Iris pigment epithelial cell (primary cell): ENCODE measurements around the gene FKBP4.

ENCODE experiments used
- DNase-seq: peaks from one replicate; pipeline ENCODE4 v3.0.0-alpha.2; 2011; ENCODE audit warnings: low read depth

Gene FKBP4

DNA sequence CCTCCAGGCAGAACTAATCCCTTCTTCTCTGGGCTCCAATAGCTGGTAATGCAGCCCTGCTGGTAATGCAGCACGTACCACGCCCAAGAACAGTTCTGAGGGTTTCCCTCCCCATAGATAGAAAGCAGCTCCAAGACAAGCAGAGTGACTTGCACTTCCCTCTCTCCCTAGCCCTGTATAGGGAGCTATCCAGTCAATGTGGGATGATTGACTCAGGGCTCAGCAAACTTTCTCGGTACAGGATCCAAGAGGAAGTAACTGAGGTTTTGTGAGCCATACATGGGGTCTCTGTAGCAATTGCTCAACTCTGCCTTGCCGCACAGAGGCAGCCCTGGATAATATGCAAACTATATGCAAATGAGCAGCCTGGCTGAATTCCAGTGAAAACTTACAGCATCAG, 15.5 kb upstream of the FKBP4 start:
- DNase-seq, result no peak

DNA sequence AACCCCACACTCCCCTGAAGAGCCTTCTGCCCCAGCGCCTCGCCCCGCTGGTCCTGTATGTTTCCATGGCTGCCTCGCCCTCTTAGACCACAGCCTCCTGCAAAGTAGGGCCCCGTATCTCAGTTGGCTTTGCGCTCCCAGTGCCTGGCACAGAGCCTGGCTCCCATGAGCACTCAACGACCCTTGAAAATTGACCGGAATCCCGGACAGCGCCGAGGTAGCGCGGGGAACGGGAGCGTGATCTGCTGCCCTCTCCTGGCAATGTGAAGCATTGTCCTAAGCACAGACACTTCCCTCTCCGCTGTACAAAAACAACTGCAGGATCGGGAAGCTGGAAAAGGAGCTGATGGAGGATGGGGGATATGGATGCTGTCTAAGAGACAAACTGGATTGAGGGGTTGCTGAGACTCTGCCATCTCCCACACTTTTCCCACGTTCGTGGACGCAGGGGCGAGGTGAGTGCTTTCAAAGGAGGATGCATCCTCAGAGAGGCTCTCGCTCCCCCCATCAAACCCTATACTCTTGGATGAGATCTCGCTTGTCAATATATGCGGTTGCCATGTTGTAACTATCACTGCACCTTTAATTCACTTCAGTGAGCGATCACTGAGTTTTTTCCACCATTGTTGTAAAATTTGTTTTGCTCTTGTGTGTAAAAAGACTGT, 10.7 kb upstream of the FKBP4 start:
- DNase-seq, result peak; percentile 32

DNA sequence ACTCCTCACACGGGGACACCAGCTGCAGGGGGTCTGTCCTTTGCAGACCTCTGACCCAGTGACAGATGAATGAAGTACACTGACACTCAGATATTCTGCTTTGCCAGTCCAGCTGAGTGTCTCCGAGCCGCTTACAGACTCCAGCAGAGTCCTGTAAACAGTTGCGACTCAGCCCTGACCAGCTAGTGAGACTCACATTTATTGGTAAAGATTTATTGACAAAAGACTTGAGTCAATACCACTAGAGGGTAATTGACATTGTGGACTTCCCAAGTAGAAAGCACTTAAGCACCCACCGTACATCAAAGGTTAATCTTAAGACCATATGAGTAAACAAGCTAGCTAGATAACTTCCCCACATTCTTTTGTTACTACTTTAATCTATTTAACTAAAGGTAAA, 9.8 kb upstream of the FKBP4 start:
- no peak for DNase-seq

DNA sequence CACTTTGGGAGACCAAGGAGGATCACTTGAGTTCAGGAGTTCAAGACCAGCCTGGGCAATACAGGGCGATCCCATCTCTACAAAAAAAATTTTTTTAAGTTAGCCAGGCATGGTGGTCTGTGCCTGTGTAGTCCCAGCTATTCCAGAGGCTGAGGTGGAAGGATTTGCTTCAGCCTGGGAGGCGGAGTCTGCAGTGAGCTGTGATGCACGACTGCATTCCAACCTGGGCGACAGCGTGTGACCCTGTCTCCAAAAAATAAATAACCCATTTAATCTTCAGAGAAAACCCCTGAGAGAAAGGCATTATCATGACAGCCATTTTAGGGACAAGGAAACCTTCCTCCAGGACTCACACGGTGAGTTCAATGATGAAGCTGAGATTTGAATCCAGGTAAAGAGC, 3.7 kb upstream of the FKBP4 start:
- DNase-seq, result no peak

DNA sequence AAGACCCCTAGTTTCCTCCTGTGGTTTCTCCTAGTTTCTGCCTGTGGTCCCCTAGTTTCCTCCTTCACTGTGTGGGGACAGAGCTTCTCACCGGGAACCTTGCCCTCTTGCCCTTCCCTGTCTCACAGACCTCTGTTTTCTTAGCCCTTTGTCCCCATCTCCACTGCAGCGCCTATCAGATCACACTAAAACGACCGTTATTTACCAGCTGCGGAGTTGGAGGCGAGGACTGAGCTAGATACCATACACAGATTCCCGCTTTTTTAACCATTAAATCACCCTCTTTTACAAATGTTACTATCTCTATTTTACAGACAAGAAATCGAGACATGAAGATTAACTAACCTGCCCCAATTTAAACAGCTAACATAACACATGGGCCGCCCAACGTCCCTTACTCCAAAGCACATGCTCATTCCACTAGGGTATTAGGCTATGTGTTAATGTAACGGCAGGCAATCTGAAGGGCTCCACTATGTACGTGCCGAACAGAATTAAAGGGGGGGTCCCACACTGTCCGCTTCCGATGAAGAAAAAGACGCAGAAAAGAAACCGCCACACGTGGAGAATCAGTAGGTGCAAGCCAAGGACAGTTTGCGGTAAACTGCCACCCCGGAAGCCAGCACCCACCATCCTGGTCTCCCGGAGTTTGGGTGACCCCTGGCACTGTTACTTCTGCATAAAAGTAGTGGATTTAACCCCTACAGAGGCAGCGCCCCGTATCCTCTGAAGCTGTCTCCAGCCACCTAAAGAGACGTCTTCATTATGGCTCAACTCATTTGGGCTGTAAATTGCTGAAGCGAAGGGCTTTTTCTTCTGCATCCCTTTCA, 1.9 kb upstream of the FKBP4 start:
- no peak for DNase-seq

DNA sequence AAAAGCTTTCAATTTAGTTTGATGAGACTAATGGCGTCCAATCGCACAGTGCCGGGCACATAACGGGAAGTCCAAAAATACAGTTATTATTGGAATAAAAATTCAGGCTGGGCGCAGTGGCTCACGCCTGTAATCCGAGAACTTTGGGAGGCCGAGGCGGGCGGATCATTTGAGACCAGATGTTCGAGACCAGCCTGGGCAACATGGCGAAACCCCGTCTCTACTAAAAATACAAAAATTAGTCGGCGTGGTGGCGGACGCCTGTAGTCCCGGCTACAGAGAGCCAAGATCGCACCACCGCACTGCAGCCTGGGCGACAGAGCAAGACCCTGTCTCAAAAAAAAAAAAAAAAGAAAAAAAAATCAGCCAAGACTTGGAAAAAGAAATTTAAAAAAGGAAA, 1.2 kb upstream of the FKBP4 start:
- no peak for DNase-seq

DNA sequence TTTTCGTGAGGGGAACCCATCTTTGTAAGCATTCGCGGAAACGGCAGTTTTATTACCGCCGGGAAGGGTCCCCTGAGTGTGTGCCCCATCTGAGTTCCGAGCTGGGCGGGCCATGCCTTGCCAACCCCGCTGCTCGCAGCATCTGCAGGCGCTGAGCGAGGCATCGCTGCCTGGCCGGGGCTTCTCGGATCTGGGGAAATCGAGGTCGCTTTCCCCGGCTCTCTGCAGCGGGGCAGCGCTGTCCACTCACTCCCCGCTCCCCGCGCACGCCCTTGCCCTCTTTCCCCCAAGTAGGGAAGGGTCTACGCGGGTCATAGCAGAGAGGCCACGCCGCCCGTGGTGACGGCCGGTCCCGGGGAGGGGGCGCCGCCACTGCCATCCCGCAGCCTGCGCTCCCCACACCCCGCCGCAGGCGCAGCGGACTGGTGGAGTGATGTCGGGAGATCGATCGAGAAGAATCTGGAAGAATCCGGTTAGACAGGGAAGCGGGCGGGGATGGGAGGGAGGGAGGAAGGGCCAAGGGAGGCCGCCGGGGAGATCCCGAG, 507 bp upstream of the FKBP4 start:
- DNase-seq, result no peak

DNA sequence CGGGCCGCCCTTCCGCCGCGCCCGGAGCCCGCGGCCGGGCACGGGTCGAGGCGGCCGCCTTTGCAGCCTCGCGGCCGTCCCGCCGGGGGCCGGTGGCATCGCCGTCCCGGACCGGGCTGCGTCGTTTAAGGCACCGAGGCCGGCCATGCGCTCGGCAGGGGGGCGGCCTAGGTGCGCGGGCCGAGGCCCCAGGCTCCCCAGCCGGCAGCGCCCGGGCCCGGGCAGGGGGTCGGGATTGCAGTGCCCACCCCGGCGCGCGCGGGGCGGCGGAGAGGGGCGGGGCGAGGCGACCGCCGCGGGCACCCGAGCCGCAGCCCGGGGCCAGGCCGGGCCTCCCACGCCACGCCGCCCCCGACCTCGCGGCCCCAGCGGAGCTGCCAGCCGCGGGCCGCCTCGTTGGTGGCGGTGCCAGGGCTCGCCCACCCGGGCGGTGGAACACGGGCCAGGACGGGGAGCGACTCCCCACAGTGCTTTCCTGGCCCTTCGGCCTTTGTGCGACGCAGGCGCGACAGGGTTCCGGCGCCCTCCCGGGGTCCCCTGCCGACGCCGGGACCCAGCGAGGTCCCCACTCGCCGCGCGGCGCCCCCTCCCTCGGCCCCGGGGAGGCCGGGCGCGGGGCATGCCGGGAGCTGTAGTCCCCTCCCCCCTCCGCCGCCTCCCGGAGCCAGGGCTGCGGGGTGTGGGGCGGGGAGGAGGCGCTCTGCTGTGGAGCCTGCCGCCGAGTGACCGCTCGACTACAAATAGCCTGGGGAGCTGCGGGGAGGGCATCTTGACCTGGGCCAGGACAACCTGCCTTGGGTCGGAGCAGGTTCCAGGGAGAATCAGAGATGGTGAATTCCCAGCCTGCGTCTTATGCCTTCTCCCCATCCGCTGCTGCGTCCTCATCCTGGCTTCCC, 769 bp downstream of the FKBP4 start:
- DNase-seq, result peak; percentile 57

DNA sequence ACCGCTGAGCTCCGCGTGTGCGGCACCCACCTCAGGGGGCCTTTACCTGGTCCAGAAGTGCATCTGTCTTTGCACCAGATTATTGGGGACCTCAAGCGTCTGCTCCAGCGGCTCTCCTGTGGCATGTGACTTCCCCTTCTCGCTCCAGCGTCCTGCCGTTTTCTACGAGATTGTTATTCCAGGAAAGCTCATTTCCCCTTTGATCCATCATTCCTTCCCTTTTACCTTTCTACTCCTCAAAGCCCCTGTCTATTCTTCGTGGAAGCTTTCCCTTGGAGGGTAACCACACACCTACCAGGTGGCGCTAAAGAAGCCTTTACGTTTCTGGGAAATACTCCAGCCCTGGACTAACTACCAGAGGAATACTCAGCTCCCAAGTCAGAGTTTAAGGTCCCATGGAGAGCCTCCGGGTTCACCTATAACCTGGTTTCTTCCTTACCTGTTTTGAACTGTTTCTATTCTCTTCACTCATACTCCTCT, 1.5 kb downstream of the FKBP4 start:
- peak; percentile 12 for DNase-seq

DNA sequence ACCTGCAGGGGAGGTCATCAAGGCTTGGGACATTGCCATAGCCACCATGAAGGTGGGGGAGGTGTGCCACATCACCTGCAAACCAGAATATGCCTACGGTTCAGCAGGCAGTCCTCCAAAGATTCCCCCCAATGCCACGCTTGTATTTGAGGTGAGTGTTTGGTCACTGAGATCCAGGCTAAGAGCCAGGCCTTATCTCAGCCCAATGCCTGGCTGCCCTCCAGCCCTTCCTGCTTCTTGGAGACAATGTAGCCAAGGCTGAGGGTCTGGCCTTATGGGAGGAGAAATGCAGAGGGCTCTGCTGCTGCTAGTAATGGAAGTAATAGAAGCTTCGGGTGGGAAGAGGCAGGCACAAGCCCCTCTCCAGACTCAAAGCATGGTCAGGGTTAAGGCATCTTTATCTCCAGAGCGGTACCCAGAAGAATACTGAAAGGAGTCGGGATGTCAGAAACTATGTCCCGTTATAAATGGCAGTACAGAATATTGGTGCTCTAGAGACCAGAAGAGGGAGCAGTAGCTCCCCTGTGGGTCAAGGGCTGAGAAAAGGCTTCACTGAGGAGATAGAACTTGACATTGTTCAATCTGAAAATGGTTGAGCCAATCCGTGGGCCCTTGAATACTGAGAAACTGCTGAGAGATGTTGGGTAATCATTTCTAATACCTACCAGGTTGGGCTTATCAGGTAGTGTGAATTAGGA, 3.1 kb downstream of the FKBP4 start:
- DNase-seq, result peak; percentile 23

DNA sequence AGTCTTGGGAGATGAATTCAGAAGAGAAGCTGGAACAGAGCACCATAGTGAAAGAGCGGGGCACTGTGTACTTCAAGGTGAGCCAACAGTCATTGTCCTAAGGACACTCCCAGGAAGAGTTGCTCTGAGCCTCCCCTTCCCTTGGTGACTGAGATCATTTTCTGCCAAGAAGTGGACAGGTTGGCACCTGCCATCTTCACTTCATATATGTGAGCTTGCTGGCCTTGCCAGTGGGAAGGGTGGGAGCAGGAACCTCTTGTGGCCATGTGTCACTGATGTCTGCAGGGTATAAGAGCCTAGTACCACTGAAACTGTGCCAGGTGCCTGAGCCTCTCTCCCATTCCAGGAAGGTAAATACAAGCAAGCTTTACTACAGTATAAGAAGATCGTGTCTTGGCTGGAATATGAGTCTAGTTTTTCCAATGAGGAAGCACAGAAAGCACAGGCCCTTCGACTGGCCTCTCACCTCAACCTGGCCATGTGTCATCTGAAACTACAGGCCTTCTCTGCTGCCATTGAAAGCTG, 5.3 kb downstream of the FKBP4 start:
- no peak for DNase-seq

DNA sequence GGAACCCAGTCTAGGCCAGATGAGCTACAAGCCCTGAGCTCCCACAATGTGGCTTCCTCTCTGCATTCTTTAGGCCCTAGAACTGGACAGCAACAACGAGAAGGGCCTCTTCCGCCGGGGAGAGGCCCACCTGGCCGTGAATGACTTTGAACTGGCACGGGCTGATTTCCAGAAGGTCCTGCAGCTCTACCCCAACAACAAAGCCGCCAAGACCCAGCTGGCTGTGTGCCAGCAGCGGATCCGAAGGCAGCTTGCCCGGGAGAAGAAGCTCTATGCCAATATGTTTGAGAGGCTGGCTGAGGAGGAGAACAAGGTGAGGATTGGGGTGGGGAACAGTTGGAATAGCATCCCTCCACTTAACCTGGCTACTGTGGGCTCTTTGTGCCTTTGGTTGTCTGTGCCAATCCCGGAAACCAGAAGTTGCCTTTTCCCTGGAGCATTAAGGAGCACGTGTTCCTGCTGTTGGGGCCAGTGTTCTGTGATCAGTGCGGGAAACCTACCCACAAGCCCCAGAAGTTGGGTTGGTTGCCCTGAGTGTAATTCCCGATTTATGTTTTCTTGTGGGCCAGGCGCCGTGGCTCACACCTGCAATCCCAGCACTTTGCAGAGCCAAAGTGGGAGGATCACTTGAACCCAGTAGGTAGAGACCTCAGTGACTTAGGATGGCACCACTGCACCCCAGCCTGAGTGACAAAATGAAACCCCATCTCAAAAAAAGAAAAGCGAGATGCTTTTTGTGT, 6.4 kb downstream of the FKBP4 start:
- no peak for DNase-seq

DNA sequence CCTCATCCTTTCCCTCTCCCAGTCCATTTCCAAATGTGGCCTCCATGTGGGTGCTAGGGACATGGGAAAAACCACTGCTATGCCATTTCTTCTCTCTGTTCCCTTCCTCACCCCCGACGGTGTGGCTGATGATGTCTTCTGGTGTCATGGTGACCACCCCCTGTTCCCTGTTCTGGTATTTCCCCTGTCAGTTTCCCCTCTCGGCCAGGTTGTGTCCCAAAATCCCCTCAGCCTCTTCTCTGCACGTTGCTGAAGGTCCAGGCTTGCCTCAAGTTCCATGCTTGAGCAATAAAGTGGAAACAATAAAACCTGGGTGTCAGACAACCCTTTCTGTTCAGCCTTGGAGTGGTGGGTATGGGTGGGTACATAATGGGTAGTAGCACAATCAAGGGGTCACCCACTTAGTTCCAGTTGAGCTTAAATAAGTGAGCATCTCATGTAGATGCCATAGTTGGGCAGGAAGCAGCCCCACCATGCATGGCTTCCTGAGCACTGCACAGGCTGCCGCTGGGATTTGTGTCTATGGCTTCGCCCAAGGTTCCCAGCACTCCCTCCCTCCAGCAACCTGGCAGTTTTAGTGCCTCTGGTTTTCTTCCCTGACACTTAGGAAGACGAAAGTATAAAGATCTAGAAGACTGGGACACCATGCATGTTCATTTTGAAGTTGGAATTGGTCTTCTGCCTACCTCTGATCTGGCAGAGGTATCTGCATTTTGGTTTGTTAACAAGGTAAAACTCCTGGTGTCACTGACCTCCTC, 9.0 kb downstream of the FKBP4 start:
- no peak for DNase-seq

DNA sequence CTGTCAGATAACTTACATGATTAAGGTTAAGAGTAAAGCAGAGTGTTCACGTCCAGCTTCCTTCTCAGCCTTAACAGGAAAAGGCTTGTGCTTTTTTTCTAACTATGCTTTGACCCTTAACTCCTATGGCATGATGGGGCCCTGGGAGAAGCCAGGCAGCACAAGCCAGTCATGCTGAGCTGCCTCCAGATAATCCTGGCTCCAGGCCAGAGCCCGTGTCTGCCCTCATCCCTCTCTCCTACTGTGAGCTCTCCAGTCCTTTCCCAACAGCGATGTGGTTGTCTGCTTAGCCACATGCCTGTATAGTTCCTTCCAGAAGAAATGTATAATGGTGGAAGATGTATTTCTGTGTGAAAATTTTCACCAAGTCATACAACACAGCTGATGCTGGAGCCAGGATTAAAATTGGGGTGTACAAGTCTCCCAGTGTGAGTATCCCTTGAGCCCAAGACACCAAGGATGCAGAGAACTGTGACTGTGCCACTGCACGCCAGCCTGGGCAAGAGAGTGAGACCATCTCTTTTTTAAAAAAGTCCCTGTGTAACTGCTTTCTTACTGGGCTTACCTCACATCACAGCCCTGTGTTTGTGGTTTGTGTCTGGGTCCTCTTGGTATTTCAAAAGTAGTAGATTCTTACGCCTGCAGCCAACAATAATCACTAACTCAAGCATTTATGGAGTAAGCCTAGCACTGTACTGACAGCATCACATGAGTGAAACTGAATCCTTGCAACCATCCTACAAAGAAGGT, 9.8 kb downstream of the FKBP4 start:
- peak; percentile 83 for DNase-seq

DNA sequence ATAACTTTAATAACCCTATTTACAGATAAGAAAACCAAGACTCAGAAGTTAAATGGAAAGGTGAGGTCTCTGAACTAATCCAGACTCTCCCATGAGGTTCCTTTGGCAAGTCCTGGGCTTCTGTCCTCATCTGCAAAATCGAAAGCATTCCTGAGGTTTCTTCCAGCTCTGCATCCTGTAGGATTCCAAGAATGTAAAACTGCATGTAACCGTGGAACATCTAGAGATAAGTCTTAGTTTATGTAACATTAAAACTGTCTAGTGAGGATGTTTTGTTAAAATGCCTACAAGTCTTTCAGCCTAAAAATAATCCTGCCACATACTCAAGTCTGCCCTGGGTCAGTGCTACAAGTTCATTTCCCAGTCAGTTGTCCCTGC, 10.4 kb downstream of the FKBP4 start:
- DNase-seq, result no peak

DNA sequence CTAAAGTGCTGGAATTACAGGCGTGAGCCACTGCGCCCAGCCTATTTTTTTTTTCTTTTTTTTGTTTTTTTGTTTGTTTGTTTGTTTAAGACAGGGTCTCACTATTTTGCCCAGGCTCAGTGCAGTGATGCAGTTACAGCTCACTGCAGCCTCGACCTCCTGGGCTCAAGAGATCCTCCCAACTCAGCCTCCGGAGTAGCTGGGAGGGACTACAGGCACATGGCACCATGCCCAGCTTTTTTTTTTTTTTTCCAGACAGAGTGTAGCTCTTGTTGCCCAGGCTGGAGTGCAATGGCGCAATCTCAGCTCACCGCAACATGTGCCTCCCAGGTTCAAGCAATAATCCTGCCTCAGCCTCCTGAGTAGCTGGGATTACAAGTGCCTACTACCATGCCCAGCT, 11.9 kb downstream of the FKBP4 start:
- peak; percentile 23 for DNase-seq

DNA sequence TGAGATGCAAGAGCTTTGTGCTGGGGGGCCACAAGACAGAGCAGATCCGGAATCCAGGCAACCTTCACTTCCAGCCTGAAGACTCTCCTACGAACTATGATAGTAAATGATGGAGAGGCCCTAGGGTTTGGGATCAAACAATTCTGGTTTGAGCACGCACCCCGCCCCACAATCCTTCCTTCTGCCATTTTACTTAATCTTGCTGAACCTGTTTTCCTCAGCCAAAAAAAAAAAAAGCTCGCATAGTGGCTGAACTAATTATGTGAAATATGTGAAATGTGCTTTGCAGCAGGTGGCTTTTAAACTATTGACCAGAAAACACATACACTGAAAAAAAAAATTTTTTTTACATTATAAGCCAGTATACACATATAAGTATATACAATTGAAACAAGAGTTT, 17.0 kb downstream of the FKBP4 start:
- DNase-seq, result no peak

DNA sequence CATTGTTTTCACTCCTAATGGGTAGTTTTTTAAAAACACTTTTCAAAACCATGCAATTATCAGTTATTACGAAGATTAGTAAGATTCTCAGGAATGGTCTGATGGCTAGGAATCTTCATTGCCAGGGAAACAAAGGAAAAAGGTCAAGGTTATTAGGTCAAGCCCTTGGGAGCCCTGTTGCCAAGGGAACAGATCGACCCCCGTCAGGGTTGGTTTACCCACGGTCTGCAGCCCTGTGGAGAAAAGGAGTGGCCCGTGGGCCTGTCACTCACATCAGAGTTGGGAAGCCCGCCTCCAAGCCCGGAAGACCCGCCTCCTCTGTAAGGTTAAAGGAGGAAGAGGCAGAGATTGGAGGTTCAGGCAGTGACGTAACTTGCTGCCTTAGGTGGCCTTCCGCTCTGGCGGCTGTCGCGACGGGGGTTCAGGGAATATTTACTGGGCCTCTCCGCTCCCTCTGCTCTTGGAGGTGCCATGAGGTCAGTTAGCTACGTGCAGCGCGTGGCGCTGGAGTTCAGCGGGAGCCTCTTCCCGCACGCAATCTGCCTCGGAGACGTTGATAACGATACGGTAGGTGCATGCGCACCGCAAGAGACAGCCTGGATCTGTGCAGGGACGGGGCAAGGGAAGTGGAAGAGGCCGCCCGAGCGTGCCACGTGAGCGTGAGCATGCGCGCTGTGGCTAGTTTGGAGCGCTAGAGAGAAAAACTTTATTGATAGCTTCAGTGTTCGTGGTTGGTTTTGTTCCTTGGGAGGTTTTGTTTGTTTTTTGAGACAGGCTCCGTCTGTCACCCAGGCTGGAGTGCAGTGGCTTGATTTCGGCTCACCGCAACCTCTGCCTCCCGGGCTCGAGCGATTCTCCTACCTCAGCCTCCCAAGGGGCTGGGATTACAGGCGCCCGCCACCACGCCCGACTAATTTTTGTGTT, 17.8 kb downstream of the FKBP4 start, which contains the start of gene ITFG2:
ITFG2 (plus strand) TSS at position 379 of the 924 bp plus-strand sequence; CDS start at position 472, 93 bp downstream.
- peak; percentile 99 for DNase-seq
